ENCODE results near the gene RNF157. TPM values are rescaled to one million over a fixed set of nuclear protein-coding genes. Genes with fewer than 3 reads are reported as not detected.
"Not testable (repeated sequence)": the region's sequence is repeated elsewhere in the genome, so short reads cannot be mapped to it uniquely, and the experiment has no call there.

Gene RNF157
- total RNA-seq, 2 experiments from 2014 or later: 38.1 to 45.3 TPM

- H3K27me3 Mint-ChIP-seq (ENCODE audit: low read depth): no peaks in the 10 kb centered on the region
- peaks cover 43% of the 10 kb centered on the region for H3K36me3 Mint-ChIP-seq (ENCODE audit: low read depth)
- H3K9me3 Mint-ChIP-seq: no peaks in the 10 kb centered on the region
- intact Hi-C loops (cut with micrococcal nuclease): no loop called here
- H3K4me1 Mint-ChIP-seq (ENCODE audit: low read depth): peaks cover 52% of the 10 kb centered on the region
- DNase-seq: no peak
- CTCF ChIA-PET: interaction anchor here (0.7 to 1.3 kb wide), 3 partner anchors 9 to 28 kb away, joined by 3 to 4 read pairs (median 3); no protein-coding TSS in a partner anchor
- no peak overlapping the region for H3K4me3 Mint-ChIP-seq
- H3K27ac Mint-ChIP-seq: no peak overlapping the region
Observed at GRCh38 chr17:76208120-76208519, 32.2 kb downstream of the RNF157 start.

GRCh38 chr17:76207275-76208059, 32.8 kb downstream of the RNF157 start:
- Mint-ChIP-seq H3K4me1 (ENCODE audit: low read depth) (peaks cover 47% of the 10 kb centered on the region), H3K4me3 (no peak overlapping the region), H3K27me3 (ENCODE audit: low read depth) (no peaks in the 10 kb centered on the region), H3K27ac (no peak overlapping the region), H3K36me3 (ENCODE audit: low read depth) (peaks cover 43% of the 10 kb centered on the region), H3K9me3 (no peaks in the 10 kb centered on the region)
- CTCF ChIA-PET: interaction anchor here (0.7 to 2.1 kb wide), 6 partner anchors 8 to 72 kb away, joined by 3 to 9 read pairs (median 3); no protein-coding TSS in a partner anchor
- intact Hi-C loops (cut with micrococcal nuclease): no loop called here
- DNase-seq: no peak

GRCh38 chr17:76205542-76206144, 34.6 kb downstream of the RNF157 start:
- DNase-seq; H3K4me3 Mint-ChIP-seq; H3K27ac Mint-ChIP-seq; H3K27me3 Mint-ChIP-seq (ENCODE audit: low read depth); H3K9me3 Mint-ChIP-seq; intact Hi-C loops (cut with micrococcal nuclease): not testable (repeated sequence)
- Mint-ChIP-seq H3K36me3 (ENCODE audit: low read depth) (peaks cover 32% of the 10 kb centered on the region), H3K4me1 (ENCODE audit: low read depth) (peaks cover 45% of the 10 kb centered on the region)
- CTCF ChIA-PET: interaction anchor here (1.6 to 2.1 kb wide), 2 partner anchors 13 to 62 kb away, joined by 4 to 9 read pairs; no protein-coding TSS in a partner anchor

GRCh38 chr17:76204277-76204676, 36.0 kb downstream of the RNF157 start:
- Mint-ChIP-seq H3K9me3 (no peaks in the 10 kb centered on the region), H3K36me3 (ENCODE audit: low read depth) (peaks cover 33% of the 10 kb centered on the region), H3K27me3 (ENCODE audit: low read depth) (no peaks in the 10 kb centered on the region), H3K4me1 (ENCODE audit: low read depth) (peaks cover 54% of the 10 kb centered on the region), H3K4me3 (no peak overlapping the region), H3K27ac (no peak overlapping the region)
- CTCF ChIA-PET: no interaction called here
- intact Hi-C loops (cut with micrococcal nuclease): no loop called here
- no peak for DNase-seq

- Mint-ChIP-seq H3K36me3 (ENCODE audit: low read depth) (peaks cover 38% of the 10 kb centered on the region), H3K4me1 (ENCODE audit: low read depth) (peaks cover 67% of the 10 kb centered on the region), H3K4me3 (no peak overlapping the region), H3K27me3 (ENCODE audit: low read depth) (no peaks in the 10 kb centered on the region), H3K9me3 (no peaks in the 10 kb centered on the region), H3K27ac (peak overlapping the region; percentile 91)
- DNase-seq: peak; percentile 65
- CTCF ChIA-PET: interaction anchor here (0.6 kb wide), 1 partner anchor 33 kb away, joined by 4 read pairs; no protein-coding TSS in a partner anchor
- intact Hi-C loops (cut with micrococcal nuclease): no loop called here
Observed at GRCh38 chr17:76200354-76200753, 39.9 kb downstream of the RNF157 start.

- CTCF ChIA-PET: interaction anchor here (0.6 to 0.9 kb wide), 2 partner anchors 9 to 18 kb away, joined by 3 to 4 read pairs; no protein-coding TSS in a partner anchor
- peaks cover 35% of the 10 kb centered on the region for H3K36me3 Mint-ChIP-seq (ENCODE audit: low read depth)
- intact Hi-C loops (cut with micrococcal nuclease): loop anchor here (1.0 to 10.0 kb wide), 6 partner anchors 8 to 555 kb away; no protein-coding TSS in a partner anchor
- no peak overlapping the region for H3K4me3 Mint-ChIP-seq
- H3K27ac Mint-ChIP-seq: peak overlapping the region; percentile 91
- peak; percentile 87 for DNase-seq
- H3K9me3 Mint-ChIP-seq: no peaks in the 10 kb centered on the region
- H3K4me1 Mint-ChIP-seq (ENCODE audit: low read depth): peaks cover 74% of the 10 kb centered on the region
- H3K27me3 Mint-ChIP-seq (ENCODE audit: low read depth): no peaks in the 10 kb centered on the region
Observed at GRCh38 chr17:76199469-76199868, 40.8 kb downstream of the RNF157 start.

- peaks cover 33% of the 10 kb centered on the region for H3K36me3 Mint-ChIP-seq (ENCODE audit: low read depth)
- H3K27me3 Mint-ChIP-seq (ENCODE audit: low read depth): no peaks in the 10 kb centered on the region
- no peaks in the 10 kb centered on the region for H3K9me3 Mint-ChIP-seq
- CTCF ChIA-PET: interaction anchor here (0.6 to 1.3 kb wide), 2 partner anchors 14 to 64 kb away, joined by 3 to 4 read pairs; no protein-coding TSS in a partner anchor
- no peak overlapping the region for H3K4me3 Mint-ChIP-seq
- H3K4me1 Mint-ChIP-seq (ENCODE audit: low read depth): peaks cover 75% of the 10 kb centered on the region
- intact Hi-C loops (cut with micrococcal nuclease): loop anchor here (1.0 to 10.0 kb wide), 6 partner anchors 7 to 556 kb away; no protein-coding TSS in a partner anchor
- peak; percentile 51 for DNase-seq
- peak overlapping the region; percentile 91 for H3K27ac Mint-ChIP-seq
Observed at GRCh38 chr17:76198702-76199101, 41.6 kb downstream of the RNF157 start.

GRCh38 chr17:76197911-76198310, 42.4 kb downstream of the RNF157 start:
- Mint-ChIP-seq H3K36me3 (ENCODE audit: low read depth) (peaks cover 33% of the 10 kb centered on the region), H3K9me3 (no peaks in the 10 kb centered on the region), H3K4me1 (ENCODE audit: low read depth) (peaks cover 83% of the 10 kb centered on the region), H3K27me3 (ENCODE audit: low read depth) (no peaks in the 10 kb centered on the region), H3K27ac (peak overlapping the region; percentile 91), H3K4me3 (no peak overlapping the region)
- DNase-seq: no peak
- CTCF ChIA-PET: interaction anchor here (0.6 to 1.3 kb wide), 3 partner anchors 12 to 63 kb away, joined by 3 to 4 read pairs (median 4); no protein-coding TSS in a partner anchor
- intact Hi-C loops (cut with micrococcal nuclease): loop anchor here (10.0 kb wide), 1 partner anchor 557 kb away; no protein-coding TSS in a partner anchor

- intact Hi-C loops (cut with micrococcal nuclease): loop anchor here (10.0 kb wide), 1 partner anchor 558 kb away; no protein-coding TSS in a partner anchor
- Mint-ChIP-seq H3K27ac (peak overlapping the region; percentile 14), H3K9me3 (no peaks in the 10 kb centered on the region), H3K36me3 (ENCODE audit: low read depth) (peaks cover 33% of the 10 kb centered on the region), H3K4me3 (no peak overlapping the region), H3K27me3 (ENCODE audit: low read depth) (no peaks in the 10 kb centered on the region), H3K4me1 (ENCODE audit: low read depth) (peaks cover 87% of the 10 kb centered on the region)
- no peak for DNase-seq
- CTCF ChIA-PET: interaction anchor here (1.1 kb wide), 2 partner anchors 10 to 70 kb away, joined by 4 read pairs; no protein-coding TSS in a partner anchor
Observed at GRCh38 chr17:76196675-76197074, 43.6 kb downstream of the RNF157 start.

- no peak for DNase-seq
- H3K4me1 Mint-ChIP-seq (ENCODE audit: low read depth): peaks cover 87% of the 10 kb centered on the region
- peaks cover 31% of the 10 kb centered on the region for H3K36me3 Mint-ChIP-seq (ENCODE audit: low read depth)
- CTCF ChIA-PET: interaction anchor here (0.5 to 0.6 kb wide), 2 partner anchors 12 to 192 kb away, joined by 3 read pairs; no protein-coding TSS in a partner anchor
- H3K27ac Mint-ChIP-seq: no peak overlapping the region
- no peaks in the 10 kb centered on the region for H3K9me3 Mint-ChIP-seq
- H3K4me3 Mint-ChIP-seq: no peak overlapping the region
- intact Hi-C loops (cut with micrococcal nuclease): loop anchor here (10.0 kb wide), 1 partner anchor 559 kb away; no protein-coding TSS in a partner anchor
- H3K27me3 Mint-ChIP-seq (ENCODE audit: low read depth): no peaks in the 10 kb centered on the region
Observed at GRCh38 chr17:76195281-76196096, 44.8 kb downstream of the RNF157 start.

GRCh38 chr17:76193591-76193990, 46.7 kb downstream of the RNF157 start:
- H3K27me3 Mint-ChIP-seq (ENCODE audit: low read depth): no peaks in the 10 kb centered on the region
- peaks cover 23% of the 10 kb centered on the region for H3K36me3 Mint-ChIP-seq (ENCODE audit: low read depth)
- peaks cover 87% of the 10 kb centered on the region for H3K4me1 Mint-ChIP-seq (ENCODE audit: low read depth)
- DNase-seq: peak; percentile 50
- H3K4me3 Mint-ChIP-seq: peak overlapping the region; percentile 47
- intact Hi-C loops (cut with micrococcal nuclease): loop anchor here (2.0 to 10.0 kb wide), 4 partner anchors 15 to 561 kb away; partner anchors contain the start of gene UNK
- no peaks in the 10 kb centered on the region for H3K9me3 Mint-ChIP-seq
- CTCF ChIA-PET: interaction anchor here (0.6 to 2.6 kb wide), 5 partner anchors 13 to 69 kb away, joined by 3 to 10 read pairs (median 4); no protein-coding TSS in a partner anchor
- peak overlapping the region; percentile 98 for H3K27ac Mint-ChIP-seq
